HG02870 (cell line): ENCODE measurements around the gene TAF5.
"Not testable (repeated sequence)": the region's sequence is repeated elsewhere in the genome, so short reads cannot be mapped to it uniquely, and the experiment has no call there.

Source experiments
- ATAC-seq: cut with Tn5 transposase; IDR thresholded peaks from one replicate; pipeline ENCODE4 v1.9.1; 2021; ENCODE audit warnings: mild to moderate bottlenecking, moderate library complexity; ENCODE audit not compliant: unreplicated experiment

Gene TAF5

GRCh38 chr10:103367782-103368518 is at the start of gene TAF5:
Gene TAF5, plus strand, starts transcription at chr10:103367976. Its CDS starts 14 bp downstream, at chr10:103367990.
- peak; percentile 52 for ATAC-seq

GRCh38 chr10:103327906-103328305 is 39.9 kb upstream of the TAF5 start:
- no peak for ATAC-seq

DNA sequence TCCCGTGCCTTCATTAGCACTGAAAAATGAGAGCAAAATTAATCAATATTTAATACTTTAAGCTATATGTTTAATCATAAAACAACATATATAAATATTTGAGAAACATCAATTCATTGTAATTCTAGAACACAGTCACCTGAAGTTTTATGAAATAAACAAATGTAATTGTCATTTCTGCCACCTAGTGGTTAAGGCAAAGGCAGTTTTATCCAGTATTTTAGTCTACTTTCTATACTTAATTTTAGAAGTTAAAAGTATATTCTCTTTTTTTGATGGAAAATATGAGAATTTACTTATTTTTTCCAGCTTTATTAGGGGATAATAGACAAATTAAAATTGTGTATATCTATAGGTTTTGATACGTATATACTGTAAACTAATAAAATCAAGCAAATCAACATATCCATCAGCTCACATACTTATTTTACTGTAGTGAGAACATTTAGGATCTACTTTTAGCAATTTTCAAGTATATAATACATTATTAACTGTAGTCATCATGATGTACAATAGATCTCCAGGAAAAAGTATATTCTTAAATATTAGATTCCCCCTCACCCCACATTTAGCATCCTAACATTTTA is 33.7 kb upstream of the TAF5 start:
- ATAC-seq, result no peak

DNA sequence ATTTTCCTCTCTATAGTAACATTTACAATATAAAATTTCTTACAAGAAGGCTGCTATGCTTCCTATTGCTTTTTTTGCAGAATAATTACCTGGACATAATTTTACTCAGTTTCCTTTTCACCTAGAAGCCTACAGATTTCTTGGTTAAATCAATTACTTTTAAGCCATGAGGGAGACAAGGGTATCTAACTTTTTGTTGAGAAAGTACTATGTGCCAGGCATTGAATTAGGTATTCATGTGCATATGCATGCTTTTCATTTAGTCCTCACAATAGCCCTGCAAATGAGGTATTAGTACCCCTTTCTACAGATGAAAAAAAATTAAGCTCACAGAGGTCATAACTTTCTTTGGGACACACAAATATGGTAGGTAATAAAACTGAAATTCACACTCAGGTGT is 33.2 kb upstream of the TAF5 start:
- ATAC-seq, result no peak

- no peak for ATAC-seq
These were observed 31.4 kb upstream of the TAF5 start for GRCh38 chr10:103336370-103336769.

GRCh38 chr10:103350175-103350516 is 17.6 kb upstream of the TAF5 start:
- ATAC-seq, result no peak

GRCh38 chr10:103350517-103351260 is 17.1 kb upstream of the TAF5 start, which contains the start of gene PCGF6:
Gene PCGF6, minus strand, starts transcription at chr10:103351140. Its CDS starts 74 bp downstream, at chr10:103351066.
- ATAC-seq, result peak; percentile 78

DNA sequence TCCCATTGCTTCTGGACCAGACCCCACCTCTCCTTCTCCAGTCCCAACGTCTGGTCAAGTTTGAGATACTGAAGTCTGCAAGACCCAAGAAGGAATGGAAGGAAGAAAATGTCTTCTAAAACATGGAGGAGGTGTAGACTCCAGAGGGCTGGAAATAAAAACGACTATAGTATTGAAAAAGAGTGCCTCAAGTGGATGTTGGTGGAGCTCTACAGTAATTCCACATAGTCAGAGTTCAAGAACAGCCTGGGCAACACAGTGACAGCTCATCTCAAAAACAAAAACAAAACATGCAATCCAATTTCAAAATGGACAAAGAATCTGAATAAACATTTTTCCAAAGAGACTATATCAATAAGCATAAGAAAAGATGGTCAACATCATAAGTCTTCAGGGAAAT is 14.5 kb upstream of the TAF5 start:
- ATAC-seq, result no peak

DNA sequence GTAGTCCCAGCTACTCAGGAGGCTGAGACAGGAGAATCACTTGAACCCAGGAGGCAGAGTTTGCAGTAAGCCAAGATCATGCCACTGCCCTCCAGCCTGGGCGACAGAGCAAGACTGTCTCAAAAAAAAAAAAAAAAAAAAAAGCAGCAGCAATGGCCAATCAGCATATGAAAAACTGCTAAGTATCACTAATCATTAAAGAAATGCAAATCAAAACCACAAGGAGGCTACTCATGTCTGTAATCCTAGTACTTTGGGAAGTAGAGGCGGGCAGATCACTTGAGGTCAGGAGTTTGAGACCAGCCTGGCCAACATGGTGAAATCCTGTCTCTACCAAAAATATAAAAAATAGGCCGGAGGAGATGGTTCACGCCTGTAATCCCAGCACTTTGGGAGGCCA is 13.2 kb upstream of the TAF5 start:
- not testable (repeated sequence) for ATAC-seq

DNA sequence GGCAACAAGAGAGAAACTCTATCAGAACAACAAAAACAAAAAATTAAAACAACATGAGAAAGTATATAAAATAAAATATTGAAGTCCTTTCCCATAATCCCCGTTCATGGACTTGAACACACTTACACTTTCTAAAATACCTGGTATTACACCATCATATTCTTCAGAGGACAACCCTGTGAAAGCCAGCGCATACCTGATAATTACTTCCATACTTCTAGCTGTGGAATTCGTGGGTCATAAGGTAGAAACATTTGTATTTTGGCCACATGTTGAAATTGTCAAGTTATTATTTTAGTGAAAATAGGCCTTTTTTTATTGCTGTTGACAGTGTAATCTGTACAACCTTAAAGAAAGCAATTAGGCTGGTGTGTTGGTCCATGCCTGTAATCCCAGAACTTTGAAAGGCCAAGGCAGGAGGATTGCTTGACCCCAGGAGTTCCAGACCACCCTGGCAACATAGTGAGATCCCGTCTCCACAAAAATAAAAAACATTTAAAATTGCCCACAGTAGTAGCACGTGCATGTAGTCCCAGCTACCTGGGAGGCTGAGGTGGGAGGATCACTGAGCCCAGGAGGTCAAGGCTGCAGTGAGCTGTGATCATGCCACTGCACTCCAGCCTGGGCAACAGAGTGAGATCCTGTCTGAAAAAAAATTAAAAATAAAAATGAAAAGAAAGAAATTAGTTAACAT is 11.7 kb upstream of the TAF5 start:
- ATAC-seq, result no peak

- ATAC-seq, result not testable (repeated sequence)
These were observed 8.3 kb upstream of the TAF5 start for GRCh38 chr10:103359493-103359892.

GRCh38 chr10:103360791-103361190 is 7.0 kb upstream of the TAF5 start:
- not testable (repeated sequence) for ATAC-seq

DNA sequence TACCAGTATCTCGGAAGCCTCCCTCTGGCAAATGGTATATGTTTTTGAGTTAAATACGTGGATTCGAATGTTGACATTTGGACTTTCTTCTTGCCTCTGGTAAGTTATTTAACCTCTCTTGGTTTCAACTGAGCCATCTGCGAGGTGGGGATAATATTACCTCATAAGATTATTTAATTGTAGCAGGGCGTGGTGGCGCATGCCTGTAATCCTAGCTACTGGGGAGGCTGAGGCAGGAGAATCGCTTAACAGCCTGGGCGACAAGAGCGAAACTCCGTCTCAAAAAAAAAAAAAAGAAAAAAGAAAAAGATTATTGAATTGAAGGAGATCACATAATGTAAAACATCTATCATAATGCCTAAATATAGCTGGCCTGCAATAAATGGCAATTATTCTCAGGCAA is 396 bp upstream of the TAF5 start:
- no peak for ATAC-seq

- peak; percentile 54 for ATAC-seq
These were observed 5.8 kb downstream of the TAF5 start for GRCh38 chr10:103373544-103373943.

- ATAC-seq, result no peak
These were observed 6.5 kb downstream of the TAF5 start for GRCh38 chr10:103374263-103374662.

DNA sequence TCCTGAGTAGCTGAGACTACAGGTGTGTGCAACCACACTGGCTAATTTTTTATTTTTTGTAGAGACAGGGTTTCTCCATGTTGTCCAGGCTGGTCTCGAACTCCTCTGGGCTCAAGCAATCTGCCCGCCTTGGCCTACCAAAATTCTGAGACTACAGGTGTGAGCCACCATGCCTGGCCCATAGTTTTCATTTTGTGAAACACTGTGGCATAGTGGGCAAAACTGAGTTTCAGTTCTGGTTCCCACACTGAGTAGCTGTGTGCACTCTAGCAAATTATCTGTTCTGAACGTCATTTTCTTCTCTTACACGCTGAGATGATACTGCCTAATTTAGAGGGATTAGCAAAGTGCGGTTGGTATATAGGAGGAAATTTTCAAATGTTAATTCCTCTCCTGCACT is 15.0 kb downstream of the TAF5 start:
- no peak for ATAC-seq

DNA sequence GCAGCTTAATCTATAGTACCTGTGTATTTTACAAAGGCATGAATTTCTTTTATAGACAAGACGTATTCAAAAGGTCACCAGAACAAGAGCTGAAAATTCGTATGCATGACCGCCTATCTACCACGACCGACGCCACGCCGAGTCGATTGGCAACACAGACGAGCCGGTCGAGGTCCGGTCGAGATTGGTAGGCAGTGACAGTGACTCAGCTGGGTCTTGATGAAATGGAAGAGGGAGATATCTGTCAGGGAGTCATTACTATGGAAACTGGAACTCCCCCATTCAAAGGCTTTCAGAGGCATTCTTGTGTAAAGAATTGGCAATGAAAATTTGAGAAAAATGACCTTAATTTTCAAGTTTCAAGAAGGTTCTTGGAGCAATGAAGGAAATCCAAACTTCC is 26.4 kb downstream of the TAF5 start:
- no peak for ATAC-seq

DNA sequence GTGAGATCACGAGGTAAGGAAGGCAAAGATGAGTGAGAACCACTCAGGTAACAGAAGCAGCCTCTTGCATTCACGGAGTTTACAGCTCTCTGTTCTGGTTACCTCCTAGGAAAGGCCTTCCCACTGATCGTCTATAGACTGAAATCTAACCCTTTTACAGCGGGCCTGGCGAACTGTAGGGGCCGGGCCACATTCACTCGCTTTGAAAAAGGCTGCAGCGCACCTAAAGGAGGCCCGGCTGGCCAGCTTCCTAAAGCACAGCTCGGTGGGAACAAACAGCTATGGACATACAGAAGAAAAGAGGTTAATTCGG is 27.9 kb downstream of the TAF5 start:
- no peak for ATAC-seq

- peak; percentile 99 for ATAC-seq
These were observed 28.5 kb downstream of the TAF5 start, which contains the start of the genes ATP5MK and PDCD11 for GRCh38 chr10:103396067-103396788. Gene ATP5MK, minus strand, starts transcription at chr10:103396475. Its CDS starts 4,018 bp downstream, at chr10:103392457. Gene PDCD11, plus strand, starts transcription at chr10:103396626. Its CDS starts 1,801 bp downstream, at chr10:103398427.

- no peak for ATAC-seq
These were observed 29.0 kb downstream of the TAF5 start for GRCh38 chr10:103396789-103397087.
